Suppressor macrophage treated with lipopolysaccharide for 4 hours (primary cell): ENCODE data around the gene PTPRH.
"Not testable (repeated sequence)": the region's sequence is repeated elsewhere in the genome, so short reads cannot be mapped to it uniquely, and the experiment has no call there.

Experiments used
- DNase-seq: peaks from one replicate; pipeline ENCODE4 v3.0.0-alpha.2; 2020

Gene PTPRH

GRCh38 chr19:55224038-55224665 is 14.9 kb upstream of the PTPRH start:
- DNase-seq, result no peak

DNA sequence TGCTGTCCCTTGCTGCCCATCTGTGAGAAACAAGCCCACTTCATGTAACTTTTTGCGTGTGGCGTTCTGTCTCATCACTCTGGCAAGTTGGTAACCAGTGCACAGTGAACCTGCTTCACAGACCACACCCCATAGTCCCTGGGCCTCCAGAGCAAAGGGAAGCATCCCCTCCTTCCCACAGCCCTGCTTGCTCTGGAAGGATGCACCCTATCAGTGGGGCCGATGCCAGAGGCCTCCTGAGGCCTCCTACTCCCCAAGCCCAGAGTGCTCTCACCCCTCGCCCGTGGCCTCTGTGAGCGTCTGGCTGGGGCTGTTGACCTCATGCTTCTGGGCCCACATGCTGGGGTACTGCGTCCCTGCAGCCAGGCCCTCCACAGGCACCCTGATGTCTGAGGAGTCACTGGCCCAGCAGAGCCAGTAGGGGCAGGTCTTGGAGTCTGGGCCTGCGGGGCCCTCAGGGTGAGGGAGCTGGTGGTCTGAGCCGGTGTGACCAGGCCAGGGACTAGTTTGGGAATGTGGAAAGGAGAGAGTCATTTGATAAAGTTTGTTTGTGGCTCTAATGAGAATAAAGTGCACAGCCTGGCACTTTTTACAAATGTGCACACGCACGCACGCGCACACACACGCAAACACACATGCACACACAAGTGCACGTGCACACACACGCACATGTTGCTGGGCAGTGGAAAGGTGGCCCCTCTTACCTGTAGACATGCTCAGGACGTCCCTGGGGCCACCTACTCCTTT is 14.2 kb upstream of the PTPRH start:
- DNase-seq, result no peak

- no peak for DNase-seq
Measured at GRCh38 chr19:55220525-55220924, 11.2 kb upstream of the PTPRH start.

- DNase-seq, result peak; percentile 94
Measured at GRCh38 chr19:55216461-55217198, 7.3 kb upstream of the PTPRH start.

DNA sequence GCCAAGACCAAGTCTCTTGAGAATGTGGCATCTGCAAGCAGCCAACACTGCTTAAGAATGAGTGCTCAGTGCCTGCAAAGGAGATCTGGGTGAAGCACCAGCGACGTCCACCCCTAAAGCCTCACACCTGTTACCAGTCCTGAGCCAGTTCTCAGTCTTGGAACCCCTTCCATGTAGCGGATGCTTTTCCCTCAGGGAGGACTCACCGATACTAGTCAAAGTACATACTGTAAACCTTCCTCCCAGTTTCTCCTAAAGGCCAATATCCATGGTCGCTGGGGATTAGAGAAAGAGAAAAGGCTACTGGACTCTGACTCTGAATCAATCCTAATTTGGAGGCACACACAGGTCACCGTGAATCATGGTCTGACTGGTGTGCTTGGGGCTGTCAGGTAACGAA is 4.2 kb upstream of the PTPRH start:
- no peak for DNase-seq

DNA sequence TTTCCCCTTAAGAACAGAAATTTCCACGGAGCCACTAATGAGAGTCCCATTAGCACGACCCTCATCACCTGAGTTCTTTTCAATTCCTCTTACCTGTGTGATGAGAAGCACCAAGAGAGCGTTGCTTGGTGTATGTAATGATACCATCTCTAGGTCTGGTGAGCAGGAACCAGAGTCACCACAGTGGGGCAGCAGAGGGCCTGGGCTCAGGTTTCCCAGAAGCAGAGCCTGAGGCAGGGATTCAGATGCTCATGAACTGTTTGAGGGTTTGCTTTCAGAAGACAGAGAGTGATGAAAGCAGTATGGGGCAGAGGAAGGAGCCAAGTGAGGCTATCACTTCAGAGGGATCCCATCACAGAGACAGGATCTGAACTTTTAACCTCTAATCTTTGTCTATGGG is 3.1 kb upstream of the PTPRH start:
- DNase-seq, result peak; percentile 55

DNA sequence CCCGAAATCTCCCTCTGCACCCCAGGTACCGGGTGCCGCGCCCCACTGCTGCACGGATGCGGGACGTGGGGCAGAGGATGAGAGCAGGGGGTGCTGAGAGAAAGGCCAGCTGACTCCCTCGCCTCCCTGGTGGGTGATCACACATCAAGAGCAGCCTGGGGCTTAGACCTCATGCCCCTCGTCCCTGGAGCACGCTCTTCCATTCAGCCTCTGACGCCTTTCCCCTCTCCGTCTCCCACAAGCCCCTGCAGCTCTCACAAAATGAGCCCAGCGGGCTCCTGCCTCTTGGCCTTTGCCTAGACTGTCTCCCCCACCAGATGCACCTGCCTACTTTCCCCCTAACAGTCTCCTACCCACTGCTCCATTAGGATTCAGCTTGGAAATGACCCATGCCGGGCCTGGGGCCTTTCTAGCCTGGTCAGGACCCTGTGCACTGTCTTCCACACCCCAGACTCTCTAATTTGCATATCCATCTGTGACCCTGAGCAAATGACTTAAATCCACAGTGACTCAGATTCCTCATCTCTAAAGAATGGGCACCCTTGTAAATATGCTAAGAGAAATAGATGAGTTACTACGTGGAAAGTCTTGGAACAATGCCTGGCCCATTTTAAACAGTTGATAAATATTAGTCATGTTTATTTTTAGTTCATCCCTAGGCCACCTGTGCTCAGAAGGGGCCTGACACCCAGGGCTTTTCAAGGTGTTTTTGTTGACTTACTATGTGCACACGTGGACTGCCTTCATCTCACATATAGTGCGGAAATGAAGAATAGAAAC is 582 bp upstream of the PTPRH start:
- DNase-seq, result no peak

DNA sequence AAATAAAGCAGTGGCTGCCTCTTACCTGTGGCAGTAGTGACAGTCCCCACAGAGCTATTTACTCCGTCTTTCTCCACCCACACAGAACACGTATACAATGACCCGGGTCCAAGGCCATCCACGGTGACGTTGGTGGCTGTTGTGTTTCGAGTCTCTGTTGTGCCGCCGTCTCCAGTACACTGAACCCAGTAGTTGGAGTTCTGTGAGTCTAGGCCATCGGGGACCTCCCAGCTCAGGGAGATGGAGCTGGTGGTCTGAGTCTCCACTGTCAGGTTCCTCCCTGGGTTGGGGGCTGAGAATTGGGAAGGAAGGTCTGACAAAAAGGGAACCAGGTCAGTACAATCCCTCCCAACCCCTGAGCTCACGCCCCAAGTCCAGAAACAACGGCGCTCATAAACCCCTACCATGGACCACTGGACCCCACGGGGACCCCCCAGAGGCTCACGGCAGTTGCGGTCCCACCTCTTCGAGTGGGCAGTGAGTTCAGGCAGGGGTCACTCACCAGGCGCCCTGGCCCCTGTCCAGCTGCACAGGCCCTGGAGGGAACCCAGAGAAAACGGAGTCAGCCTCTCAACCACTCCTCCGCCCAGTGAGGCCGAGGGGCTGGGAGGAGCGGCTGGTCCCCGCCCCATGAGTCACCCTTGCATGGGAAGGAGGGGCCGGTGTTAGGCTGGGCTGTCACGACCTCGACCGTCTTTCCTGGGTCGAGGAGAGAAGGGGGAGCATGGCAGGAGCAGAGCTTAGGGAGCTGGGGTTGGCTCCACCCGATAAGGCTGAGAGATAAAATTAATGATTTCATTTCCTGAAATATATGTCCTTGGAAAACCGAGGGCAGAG is 2.4 kb downstream of the PTPRH start:
- peak; percentile 83 for DNase-seq

DNA sequence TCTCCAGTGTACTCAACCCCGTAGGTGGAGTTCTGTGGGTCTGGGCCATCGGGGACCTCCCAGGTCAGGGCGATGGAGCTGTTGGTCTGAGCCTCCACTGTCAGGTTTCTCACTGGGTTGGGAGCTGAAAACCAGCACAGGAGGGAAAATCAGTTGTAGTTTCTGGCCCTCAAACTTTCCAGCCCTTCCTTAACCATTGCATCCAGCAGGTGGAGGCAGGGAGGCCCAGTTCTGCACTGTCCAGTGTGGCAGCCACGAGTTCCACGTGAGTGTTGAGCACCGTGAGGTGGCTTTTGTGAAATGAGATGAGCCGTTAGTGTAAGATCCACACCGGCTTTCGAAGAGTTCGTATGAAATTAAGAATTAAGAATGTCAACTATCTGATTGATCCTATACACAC is 7.1 kb downstream of the PTPRH start:
- not testable (repeated sequence) for DNase-seq

- no peak for DNase-seq
Measured at GRCh38 chr19:55199620-55200204, 9.6 kb downstream of the PTPRH start.

DNA sequence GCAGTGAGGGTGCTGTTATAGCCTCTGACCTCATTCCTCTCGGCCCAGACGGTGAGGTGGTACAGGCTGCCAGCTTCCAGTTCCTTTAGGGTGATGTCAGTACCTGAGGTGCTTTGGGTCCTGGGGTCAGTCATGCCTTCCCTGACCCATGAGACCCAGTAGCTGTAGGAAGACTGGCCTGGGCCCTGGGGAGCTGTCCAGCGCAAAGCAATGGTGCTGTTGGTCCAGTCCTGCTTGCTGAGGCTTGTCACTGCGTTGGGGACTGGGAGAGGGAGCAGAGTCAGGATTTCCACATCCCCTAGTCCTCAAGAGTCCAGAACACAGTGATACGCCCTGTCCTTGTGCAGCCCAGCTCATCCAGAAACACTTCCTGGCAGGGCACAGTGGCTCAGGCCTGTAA is 10.7 kb downstream of the PTPRH start:
- DNase-seq, result no peak

DNA sequence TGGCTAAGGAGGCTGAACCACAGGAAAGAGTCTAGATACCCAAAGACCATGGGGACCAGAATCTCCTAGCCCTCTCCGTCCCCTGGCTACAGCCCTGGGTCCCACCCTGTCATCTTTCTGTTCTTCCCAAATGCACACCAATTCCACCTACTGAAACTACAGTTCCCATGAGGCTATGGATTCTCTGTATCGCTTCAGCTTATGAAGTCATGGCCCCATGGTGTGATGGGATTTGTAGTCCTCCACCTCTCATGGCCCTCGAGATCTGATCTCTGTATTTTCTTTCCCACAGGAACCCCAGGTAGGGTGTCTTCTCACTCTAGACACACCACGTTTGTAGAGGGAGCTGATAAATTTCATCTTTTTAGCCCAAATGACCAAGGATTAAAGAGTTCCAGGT is 11.8 kb downstream of the PTPRH start:
- DNase-seq, result no peak

DNA sequence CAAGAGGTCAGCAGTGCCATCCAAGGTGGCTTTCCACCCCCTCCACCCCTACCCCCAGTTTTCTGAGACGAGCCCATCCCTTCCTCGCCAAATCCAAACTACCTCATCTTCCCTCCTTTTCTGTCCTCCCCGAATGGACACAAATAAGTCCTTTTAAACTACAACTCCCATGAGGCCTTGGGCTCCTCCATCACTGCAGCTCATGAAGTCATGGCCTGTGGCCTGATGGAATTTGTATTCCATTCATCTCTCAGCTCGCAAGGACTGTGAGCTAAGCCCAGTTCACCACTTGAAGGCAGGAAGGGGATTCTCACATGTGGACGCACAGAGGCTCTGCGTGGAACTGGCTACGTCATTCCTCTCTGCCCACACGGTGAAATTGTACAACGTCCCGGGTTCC is 12.5 kb downstream of the PTPRH start:
- no peak for DNase-seq

DNA sequence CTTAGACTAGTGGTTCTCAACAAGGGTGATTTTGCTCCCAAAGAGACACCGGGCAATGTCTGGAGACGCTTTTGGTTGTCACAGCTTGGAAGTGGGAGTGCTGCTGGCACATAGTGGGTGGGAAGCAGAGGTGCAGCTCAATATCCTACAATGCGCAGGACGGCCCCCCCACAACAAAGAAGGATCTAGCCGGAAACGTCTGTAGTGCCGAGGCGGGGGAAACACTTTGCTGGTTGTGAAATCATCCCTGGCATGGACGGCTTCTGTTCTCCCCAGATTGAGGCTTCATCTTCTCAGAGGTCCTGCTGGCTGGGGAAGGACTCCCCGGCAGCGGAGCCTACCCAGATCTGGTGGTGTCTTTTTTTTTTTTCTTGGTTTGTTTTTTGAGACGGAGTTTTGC is 15.8 kb downstream of the PTPRH start:
- no peak for DNase-seq

DNA sequence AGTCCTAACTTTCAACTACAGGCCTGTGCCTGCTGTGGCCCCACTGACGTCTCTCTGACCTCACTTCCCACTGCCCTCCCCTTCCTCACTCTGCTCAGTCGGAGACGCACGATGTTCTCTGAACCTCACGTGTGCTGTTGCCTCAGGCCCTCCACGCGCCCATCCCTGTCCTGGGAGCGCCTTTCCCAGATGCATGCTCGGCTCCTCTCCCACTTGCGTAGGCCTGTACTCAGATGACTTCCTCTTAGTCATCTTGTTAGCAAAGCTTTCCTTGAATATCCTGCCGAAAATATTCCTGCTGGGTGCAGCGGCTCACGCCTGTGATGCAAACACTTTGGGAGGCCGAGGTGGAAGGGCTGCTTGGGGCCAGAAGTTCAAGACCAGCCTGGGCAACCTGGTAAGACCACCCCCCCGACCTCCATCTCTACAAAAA is 19.9 kb downstream of the PTPRH start:
- DNase-seq, result peak; percentile 29

DNA sequence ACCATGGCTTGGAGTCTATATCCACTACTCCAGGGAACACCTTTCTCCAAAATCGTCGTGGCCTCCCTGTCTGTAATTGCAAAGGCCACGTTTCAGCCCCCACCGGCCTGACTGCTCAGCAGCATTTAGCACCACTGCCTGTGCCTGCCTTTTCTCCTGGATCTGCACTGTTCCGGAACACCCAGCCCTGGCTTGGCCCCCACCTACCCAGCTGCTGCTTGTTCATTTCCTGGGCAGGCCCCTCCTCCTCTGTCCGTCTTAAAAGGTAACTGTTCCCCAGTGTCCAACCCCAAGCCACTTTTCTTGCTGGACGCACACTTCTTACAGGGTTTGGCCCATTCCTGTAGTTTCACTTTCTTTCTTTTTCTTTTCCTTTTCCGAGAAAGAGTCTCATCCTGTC is 20.7 kb downstream of the PTPRH start:
- no peak for DNase-seq

DNA sequence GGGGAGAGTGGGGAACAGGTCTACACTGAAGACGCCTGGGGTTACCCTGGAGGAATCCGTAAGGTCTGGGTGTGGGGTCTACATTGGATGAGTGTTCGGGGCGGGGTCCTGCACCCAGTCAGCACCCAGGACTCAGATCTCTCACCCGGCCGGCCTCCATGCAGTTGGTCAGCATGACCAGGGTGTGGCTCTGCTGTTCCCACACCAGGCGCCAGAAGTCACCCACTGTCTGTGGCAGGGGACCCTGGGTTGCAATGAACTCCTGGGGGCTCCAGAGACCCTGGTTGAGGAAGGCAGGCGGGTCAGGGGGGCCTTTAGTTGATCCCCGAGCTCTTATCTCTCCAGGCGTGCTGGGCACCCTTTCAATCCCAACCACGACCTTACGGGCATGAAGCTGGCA is 23.2 kb downstream of the PTPRH start:
- no peak for DNase-seq

DNA sequence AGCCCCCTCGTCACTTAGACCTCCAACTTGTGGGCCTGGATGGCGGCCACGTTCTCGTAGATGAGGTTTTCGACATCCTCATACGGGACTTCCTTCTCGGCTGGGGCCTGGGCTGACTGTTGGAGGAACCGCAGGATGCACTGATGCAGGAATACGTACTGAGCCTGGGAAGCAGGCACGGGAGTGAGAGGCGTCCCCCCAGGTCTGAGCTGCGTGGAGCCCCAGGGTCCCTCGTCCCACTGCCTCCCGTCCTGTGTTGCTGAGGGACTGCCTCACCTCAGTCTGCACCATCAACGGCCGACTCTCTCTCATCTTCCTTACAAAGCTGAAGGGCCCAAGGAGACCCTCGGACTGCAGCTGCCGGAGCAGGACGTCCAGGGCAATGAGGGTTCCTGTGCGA is 27.6 kb downstream of the PTPRH start:
- no peak for DNase-seq

DNA sequence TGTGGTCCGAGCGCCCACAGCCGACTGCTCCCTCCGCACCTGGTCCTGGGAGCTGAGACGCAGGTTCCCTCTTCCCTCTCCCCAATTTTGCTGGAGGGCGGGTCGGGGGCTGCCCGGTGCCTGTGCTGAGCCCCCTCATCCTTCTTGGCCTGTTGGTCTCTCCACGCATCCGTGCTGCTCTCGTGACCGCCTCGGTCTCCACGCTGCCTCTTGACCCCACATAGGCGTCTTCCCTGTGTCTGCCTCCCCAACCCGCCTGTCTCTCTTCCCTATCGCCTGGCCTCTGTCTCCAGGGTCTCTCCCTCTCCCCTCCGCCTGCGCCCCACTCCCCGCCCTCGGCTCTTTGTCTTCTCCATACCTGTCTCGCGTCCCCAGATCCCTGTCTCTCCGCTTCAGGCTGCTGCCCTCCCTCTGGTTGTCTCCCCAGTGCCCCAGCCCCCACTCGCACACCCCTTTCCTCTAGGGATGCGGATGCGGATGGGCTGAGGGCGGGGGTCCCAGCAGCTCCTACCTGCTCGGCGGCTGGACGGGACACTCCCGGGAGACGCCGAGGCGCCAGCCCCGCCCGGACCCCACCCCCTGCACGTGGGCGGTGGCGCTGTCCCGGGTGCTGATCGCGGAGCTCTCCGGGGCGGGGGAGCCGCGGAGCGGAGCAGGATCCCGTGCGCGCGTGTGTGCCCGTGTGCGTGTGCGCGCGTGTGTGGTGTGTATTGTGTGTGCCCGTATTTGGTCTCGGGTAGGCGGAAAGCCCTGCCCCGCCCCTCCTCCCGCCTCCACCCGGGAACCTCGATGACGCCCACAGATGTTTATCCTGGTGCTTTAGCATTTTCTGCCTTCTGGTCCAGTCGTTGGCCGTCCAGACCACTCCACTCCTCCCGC is 29.5 kb downstream of the PTPRH start, which contains the start of gene SYT5:
Gene SYT5, minus strand, starts transcription at position 684 of the 879 bp plus-strand sequence. CDS start 1,248 bp downstream, outside the sequence.
- peak; percentile 48 for DNase-seq

DNA sequence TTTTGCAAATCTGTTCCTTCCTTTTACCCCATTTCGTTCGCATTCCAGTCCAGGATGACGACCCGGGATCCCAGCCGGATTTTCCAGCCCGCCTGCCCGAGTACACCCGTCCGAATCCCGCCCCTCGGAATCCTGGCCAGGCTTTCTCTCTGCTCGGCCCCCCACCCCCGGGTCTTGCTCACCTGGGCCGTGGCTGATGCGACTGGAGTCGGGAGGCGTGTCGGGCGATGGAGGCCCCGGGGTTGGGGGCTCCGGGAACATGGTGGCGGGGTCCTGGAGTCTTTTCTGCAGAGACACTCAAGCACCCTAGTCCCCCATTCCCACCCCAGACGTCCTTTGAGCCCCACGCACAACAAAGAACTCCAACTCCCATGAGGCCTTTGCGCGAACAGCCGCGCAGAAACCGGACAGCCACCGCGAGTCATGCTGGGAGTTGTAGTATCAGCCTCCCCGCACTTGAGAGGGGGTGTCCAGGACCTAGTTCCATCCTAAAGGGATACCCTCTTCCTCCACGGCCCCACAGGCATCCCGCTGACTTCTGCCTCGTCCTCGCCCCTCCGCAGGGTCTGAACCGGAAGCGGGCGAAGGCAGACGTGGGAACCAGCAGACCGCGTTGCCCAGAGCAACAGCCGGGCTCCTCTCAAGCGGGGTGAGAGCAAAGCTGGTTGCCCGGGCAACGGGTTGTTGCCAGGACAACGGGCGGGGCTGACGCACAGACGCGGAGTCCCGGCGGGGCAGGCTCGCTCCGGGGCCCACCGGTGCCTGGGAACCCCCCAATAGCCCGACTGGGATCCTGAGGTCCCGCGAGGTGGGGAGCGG is 30.3 kb downstream of the PTPRH start:
- peak; percentile 47 for DNase-seq
